Activated naive CD4-positive, alpha-beta T cell treated with anti-CD3 and anti-CD28 coated beads for 36 hours (primary cell): Measurements from ENCODE around the gene TRPV4. TPM values are rescaled to one million over a fixed set of nuclear protein-coding genes. Genes with fewer than 3 reads are reported as not detected.

Experiments
- CTCF ChIA-PET: fragments of 350-600 bp; sonication (Branson Sonifier 250); formaldehyde crosslinking; loops from one replicate; lab custom pipeline; 2021; ENCODE audit warnings: antibody characterized with exemption; lab: Charles Lee
- DNase-seq: peaks from one replicate; pipeline ENCODE4 v3.0.0-alpha.2; 2020
- H3K27ac Mint-ChIP-seq: one replicate; pipeline ENCODE4 v1.8.0; 2021; ENCODE audit warnings: mild to moderate bottlenecking, mixed read lengths
- H3K27me3 Mint-ChIP-seq: one replicate; pipeline ENCODE4 v1.8.0; 2021; ENCODE audit warnings: low read depth, mixed read lengths
- H3K36me3 Mint-ChIP-seq: one replicate; pipeline ENCODE4 v1.8.0; 2021; ENCODE audit warnings: low read depth, mixed read lengths
- H3K4me1 Mint-ChIP-seq: one replicate; pipeline ENCODE4 v1.8.0; 2021; ENCODE audit warnings: low read depth, mixed read lengths
- H3K4me3 Mint-ChIP-seq: one replicate; pipeline ENCODE4 v1.8.0; 2021; ENCODE audit warnings: mild to moderate bottlenecking, moderate library complexity, mixed read lengths
- H3K9me3 Mint-ChIP-seq: one replicate; pipeline ENCODE4 v1.8.0; 2021; ENCODE audit warnings: mixed read lengths
- intact Hi-C: fragments of 100-400 bp; cut with micrococcal nuclease; formaldehyde crosslinking; loops from one replicate; pipeline ENCODE4 v1.15.1; 2023
- total RNA-seq, 2 experiments: library from RNA; stranded (reverse); gene quantifications; one replicate each; pipeline ENCODE4 v1.2.3, GENCODE V29; 2021

TRPV4 gene
- total RNA-seq, 2 experiments from 2014 or later, result not detected

GRCh38 chr12:109770104-109770860 lies 62.9 kb downstream of the TRPV4 start:
- CTCF ChIA-PET, result interaction anchor here (1.1 kb wide), 2 partner anchors 35 to 251 kb away, joined by 3 read pairs; no protein-coding TSS in a partner anchor

GRCh38 chr12:109768901-109769670 lies 64.1 kb downstream of the TRPV4 start:
- H3K4me1 Mint-ChIP-seq, result peaks cover 5% of the 10 kb centered on the region
- intact Hi-C loops, result no loop called here
- DNase-seq, result no peak
- CTCF ChIA-PET, result no interaction called here
- no peaks in the 10 kb centered on the region for H3K9me3 Mint-ChIP-seq
- no peaks in the 10 kb centered on the region for H3K27me3 Mint-ChIP-seq
- no peak overlapping the region for H3K27ac Mint-ChIP-seq
- H3K36me3 Mint-ChIP-seq, result no peaks in the 10 kb centered on the region
- H3K4me3 Mint-ChIP-seq, result no peak overlapping the region

More at GRCh38 chr12:109770104-109770860, 62.9 kb downstream of the TRPV4 start:
- H3K27me3 Mint-ChIP-seq, result no peaks in the 10 kb centered on the region
- intact Hi-C loops, result no loop called here
- H3K36me3 Mint-ChIP-seq, result no peaks in the 10 kb centered on the region
- no peak overlapping the region for H3K4me3 Mint-ChIP-seq
- DNase-seq, result peak; percentile 1
- no peak overlapping the region for H3K27ac Mint-ChIP-seq
- peaks cover 5% of the 10 kb centered on the region for H3K4me1 Mint-ChIP-seq
- no peaks in the 10 kb centered on the region for H3K9me3 Mint-ChIP-seq

DNA sequence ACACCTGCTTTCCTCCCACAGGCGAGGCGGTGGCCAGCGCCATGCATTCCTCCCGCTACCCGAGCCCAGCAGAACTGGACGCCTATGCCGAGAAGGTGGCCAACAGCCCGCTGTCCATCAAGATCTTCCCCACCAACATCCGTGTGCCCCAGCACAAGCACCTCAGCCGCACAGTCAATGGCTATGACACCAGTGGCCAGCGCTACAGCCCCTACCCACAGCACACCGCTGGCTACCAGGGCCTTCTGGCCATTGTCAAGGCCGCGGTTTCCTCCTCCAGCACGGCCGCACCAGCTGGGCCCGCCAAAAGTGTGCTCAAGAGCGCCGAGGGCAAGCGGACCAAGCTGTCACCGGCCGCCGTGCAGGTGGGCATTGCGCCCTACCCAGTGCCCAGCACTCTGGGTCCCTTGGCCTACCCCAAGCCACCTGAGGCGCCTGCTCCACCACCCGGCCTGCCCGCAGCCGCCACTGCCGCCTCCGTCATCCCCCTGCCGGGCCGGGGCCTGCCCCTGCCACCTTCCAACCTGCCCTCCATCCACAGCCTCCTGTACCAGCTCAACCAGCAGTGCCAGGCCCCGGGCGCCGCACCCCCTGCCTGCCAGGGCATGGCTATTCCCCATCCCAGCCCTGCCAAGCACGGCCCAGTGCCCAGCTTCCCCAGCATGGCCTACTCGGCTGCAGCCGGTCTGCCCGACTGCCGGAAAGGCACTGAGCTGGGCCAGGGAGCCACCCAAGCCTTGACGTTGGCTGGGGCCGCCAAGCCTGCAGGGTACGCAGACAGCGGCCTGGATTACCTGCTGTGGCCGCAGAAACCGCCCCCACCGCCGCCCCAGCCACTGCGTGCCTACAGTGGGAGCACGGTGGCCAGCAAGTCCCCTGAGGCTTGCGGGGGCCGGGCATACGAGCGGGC lies 65.0 kb downstream of the TRPV4 start:
- intact Hi-C loops, result no loop called here
- Mint-ChIP-seq H3K4me3 (no peak overlapping the region), H3K9me3 (peaks cover 3% of the 10 kb centered on the region), H3K4me1 (peaks cover 3% of the 10 kb centered on the region), H3K27me3 (no peaks in the 10 kb centered on the region), H3K27ac (no peak overlapping the region), H3K36me3 (no peaks in the 10 kb centered on the region)
- peak; percentile 3 for DNase-seq
- CTCF ChIA-PET, result no interaction called here

- Mint-ChIP-seq H3K4me3 (no peak overlapping the region), H3K9me3 (peaks cover 6% of the 10 kb centered on the region), H3K27me3 (no peaks in the 10 kb centered on the region), H3K4me1 (peaks cover 3% of the 10 kb centered on the region), H3K27ac (no peak overlapping the region), H3K36me3 (no peaks in the 10 kb centered on the region)
- CTCF ChIA-PET, result interaction anchor here (0.7 kb wide), 1 partner anchor 8 kb away, joined by 3 read pairs; no protein-coding TSS in a partner anchor
- peak; percentile 0 for DNase-seq
- intact Hi-C loops, result no loop called here
Observed at GRCh38 chr12:109767456-109767855, 65.7 kb downstream of the TRPV4 start.

GRCh38 chr12:109766251-109766778 lies 66.9 kb downstream of the TRPV4 start:
- Mint-ChIP-seq H3K4me1 (peaks cover 3% of the 10 kb centered on the region), H3K27me3 (no peaks in the 10 kb centered on the region), H3K4me3 (no peak overlapping the region), H3K9me3 (peaks cover 6% of the 10 kb centered on the region), H3K36me3 (no peaks in the 10 kb centered on the region), H3K27ac (no peak overlapping the region)
- peak; percentile 0 for DNase-seq
- CTCF ChIA-PET, result interaction anchor here (0.6 to 1.2 kb wide), 3 partner anchors 17 to 167 kb away, joined by 3 to 4 read pairs (median 3); no protein-coding TSS in a partner anchor
- intact Hi-C loops, result no loop called here

DNA sequence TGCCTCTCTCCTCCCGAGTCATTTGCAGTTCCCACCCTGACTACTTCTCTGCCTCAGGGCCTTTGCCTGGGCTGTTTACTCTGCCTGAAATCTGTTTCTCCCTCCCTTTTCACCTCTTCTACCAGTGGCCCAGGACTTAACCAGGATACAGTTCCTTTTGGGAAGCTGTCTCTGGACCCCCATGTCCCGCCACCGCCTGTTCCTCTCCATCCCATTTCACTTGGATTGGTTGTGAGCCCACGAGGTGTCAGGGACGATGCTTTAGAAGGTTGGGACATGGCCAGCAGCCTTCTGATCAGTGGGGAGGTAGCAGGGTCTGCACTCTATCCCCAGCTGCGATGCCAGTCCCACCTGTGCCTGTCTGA lies 67.8 kb downstream of the TRPV4 start:
- no peak for DNase-seq
- intact Hi-C loops, result no loop called here
- H3K9me3 Mint-ChIP-seq, result peaks cover 6% of the 10 kb centered on the region
- no peak overlapping the region for H3K27ac Mint-ChIP-seq
- CTCF ChIA-PET, result interaction anchor here (0.6 to 1.6 kb wide), 4 partner anchors 14 to 168 kb away, joined by 3 to 5 read pairs (median 3); no protein-coding TSS in a partner anchor
- H3K36me3 Mint-ChIP-seq, result no peaks in the 10 kb centered on the region
- H3K4me1 Mint-ChIP-seq, result peaks cover 3% of the 10 kb centered on the region
- no peak overlapping the region for H3K4me3 Mint-ChIP-seq
- H3K27me3 Mint-ChIP-seq, result no peaks in the 10 kb centered on the region

GRCh38 chr12:109764776-109765445 lies 68.3 kb downstream of the TRPV4 start:
- CTCF ChIA-PET, result interaction anchor here (0.6 to 1.6 kb wide), 3 partner anchors 14 to 167 kb away, joined by 3 to 5 read pairs (median 3); no protein-coding TSS in a partner anchor
- peaks cover 3% of the 10 kb centered on the region for H3K4me1 Mint-ChIP-seq
- no peaks in the 10 kb centered on the region for H3K36me3 Mint-ChIP-seq

GRCh38 chr12:109764123-109764522 lies 69.1 kb downstream of the TRPV4 start:
- Mint-ChIP-seq H3K9me3 (peaks cover 6% of the 10 kb centered on the region), H3K36me3 (no peaks in the 10 kb centered on the region), H3K4me1 (peaks cover 3% of the 10 kb centered on the region), H3K27me3 (no peaks in the 10 kb centered on the region), H3K4me3 (no peak overlapping the region), H3K27ac (no peak overlapping the region)
- intact Hi-C loops, result no loop called here
- peak; percentile 0 for DNase-seq
- CTCF ChIA-PET, result no interaction called here

More at GRCh38 chr12:109764776-109765445, 68.3 kb downstream of the TRPV4 start:
- H3K9me3 Mint-ChIP-seq, result peaks cover 6% of the 10 kb centered on the region
- H3K4me3 Mint-ChIP-seq, result no peak overlapping the region
- H3K27ac Mint-ChIP-seq, result no peak overlapping the region
- peak; percentile 1 for DNase-seq
- intact Hi-C loops, result no loop called here
- no peaks in the 10 kb centered on the region for H3K27me3 Mint-ChIP-seq

GRCh38 chr12:109763201-109763841 lies 69.9 kb downstream of the TRPV4 start:
- no peak overlapping the region for H3K27ac Mint-ChIP-seq
- H3K4me1 Mint-ChIP-seq, result peaks cover 3% of the 10 kb centered on the region
- CTCF ChIA-PET, result no interaction called here
- H3K4me3 Mint-ChIP-seq, result no peak overlapping the region
- intact Hi-C loops, result no loop called here
- peaks cover 6% of the 10 kb centered on the region for H3K9me3 Mint-ChIP-seq
- H3K36me3 Mint-ChIP-seq, result no peaks in the 10 kb centered on the region
- no peaks in the 10 kb centered on the region for H3K27me3 Mint-ChIP-seq
- DNase-seq, result peak; percentile 53

- peaks cover 3% of the 10 kb centered on the region for H3K4me1 Mint-ChIP-seq
- H3K27ac Mint-ChIP-seq, result no peak overlapping the region
- H3K27me3 Mint-ChIP-seq, result no peaks in the 10 kb centered on the region
- H3K36me3 Mint-ChIP-seq, result no peaks in the 10 kb centered on the region
- no peak overlapping the region for H3K4me3 Mint-ChIP-seq
- peak; percentile 2 for DNase-seq
- peaks cover 7% of the 10 kb centered on the region for H3K9me3 Mint-ChIP-seq
- intact Hi-C loops, result no loop called here
- CTCF ChIA-PET, result no interaction called here
Observed at GRCh38 chr12:109762673-109763191, 70.5 kb downstream of the TRPV4 start.
